Uterus (tissue), 4 donors: ENCODE results near the gene PIN4. TPM values are rescaled to one million over a fixed set of nuclear protein-coding genes. Genes with fewer than 3 reads are reported as not detected.

Experiments
- DNase-seq, 2 donors: peaks; one replicate each; pipeline ENCODE4 v3.0.0-alpha.2; 2019 to 2020
- H3K27ac ChIP-seq, 2 donors: fragments of 200-600 bp; sonication (generic); 1 replicate in 1 of 2; 2 replicates in 1 of 2; pipeline ENCODE4 v1.5.1; 2016 to 2018
- H3K27me3 ChIP-seq, 2 donors: fragments of 200-600 bp; sonication (generic); one replicate each; pipeline ENCODE4 v1.5.1; 2018 to 2019; ENCODE audit warnings: control low read depth in 1 of 2
- H3K36me3 ChIP-seq, 2 donors: fragments of 200-600 bp; sonication (generic); one replicate each; pipeline ENCODE4 v1.5.1; 2019; ENCODE audit warnings: control low read depth in 1 of 2
- H3K4me1 ChIP-seq, 2 donors: fragments of 200-600 bp; sonication (generic); one replicate each; pipeline ENCODE4 v1.5.1; 2018 to 2019; ENCODE audit warnings: control low read depth in 1 of 2
- H3K4me3 ChIP-seq, 2 donors: fragments of 200-600 bp; sonication (generic); 1 replicate in 1 of 2; 2 replicates in 1 of 2; pipeline ENCODE4 v1.5.1; 2018 to 2019; ENCODE audit warnings: mild to moderate bottlenecking in 1 of 2
- H3K9me3 ChIP-seq, 2 donors: fragments of 200-600 bp; sonication (generic); one replicate each; pipeline ENCODE4 v1.5.1; 2019; ENCODE audit warnings: control low read depth in 1 of 2
- POLR2A ChIP-seq, 2 donors: fragments of 450-650 bp; IDR thresholded peaks; one replicate each; pipeline ENCODE4 v1.6.1; 2016; ENCODE audit warnings: antibody characterized with exemption in 2 of 2, mild to moderate bottlenecking in 1 of 2, moderate library complexity in 1 of 2
- intact Hi-C: fragments of 100-400 bp; cut with DNase I; formaldehyde crosslinking; loops from one replicate; pipeline ENCODE4 v1.15.1; 2023; ENCODE audit warnings: low total_unique reads
- total RNA-seq, 4 donors: library from RNA; depleted of rRNA in 3 of 4; stranded (reverse); fragments of >200 nt in 3 of 4; gene quantifications; one replicate each; pipeline versions ENCODE4 v1.1.0 to v1.2.4, GENCODE V29; 2014 to 2023
- TF ChIP-seq, protein P1 (sequence below), 4 experiments: fragments of 200-600 bp in 2 of 4; fragments of 450-650 bp in 2 of 4; sonication (generic) in 2 of 4; IDR thresholded peaks; one replicate each; pipeline ENCODE4 v1.5.1; 2016 to 2019; ENCODE audit warnings: antibody characterized with exemption in 4 of 4, mild to moderate bottlenecking in 2 of 4, moderate library complexity in 1 of 4
- donor health status: DM: yes; HTN: yes; CAD: no.

The PIN4 gene
- total RNA-seq, 4 donors from 2014 or later, result 1.3 to 15.0 (median 8.2) TPM; not detected in 1

DNA sequence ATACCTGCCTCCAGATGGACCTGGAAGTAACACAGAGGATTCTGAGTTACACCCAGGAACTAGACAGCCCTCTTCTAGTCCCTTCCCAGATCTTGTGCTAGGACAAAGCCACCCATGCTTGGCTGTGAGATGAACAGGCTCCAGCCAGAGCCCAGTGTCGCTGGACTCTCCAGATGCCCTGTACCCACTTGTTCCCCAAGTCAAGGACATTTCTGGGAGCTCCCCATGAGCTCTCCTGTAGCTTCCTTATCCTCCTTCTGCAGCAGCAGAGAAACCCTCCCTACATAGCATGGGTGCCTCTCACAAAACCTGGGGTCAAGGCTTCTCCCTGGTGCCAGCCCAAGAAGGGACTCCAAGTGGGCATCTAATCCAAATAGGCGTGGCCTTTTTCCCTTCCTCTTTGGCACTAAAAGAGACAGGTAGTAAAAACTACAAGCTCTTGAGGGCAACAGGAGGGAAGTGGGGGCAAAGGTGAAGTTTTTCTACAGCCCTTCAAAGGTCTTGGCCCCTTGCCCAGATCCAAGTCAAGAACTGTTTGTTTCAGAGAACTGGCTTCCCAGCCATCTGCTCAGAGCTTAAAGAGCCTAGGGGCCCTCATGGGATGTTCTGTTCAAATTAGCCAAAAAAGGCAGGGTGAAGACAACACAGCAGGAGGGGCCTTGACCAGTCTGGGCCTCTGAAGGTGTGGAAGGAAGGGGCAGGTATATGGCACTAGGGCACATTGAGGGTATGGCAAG is 65.8 kb downstream of the PIN4 start:
- peak in 1 of 2 donors; percentile 59 for DNase-seq
- H3K36me3 ChIP-seq, result no peaks in the 10 kb centered on the region
- intact Hi-C loops, result no loop called here
- H3K27me3 ChIP-seq, result no peaks in the 10 kb centered on the region
- no peak overlapping the region for H3K4me3 ChIP-seq
- H3K27ac ChIP-seq, result no peak overlapping the region
- no peaks in the 10 kb centered on the region for H3K4me1 ChIP-seq
- no peak for TF ChIP-seq POLR2A (IDR thresholded peaks at IDR 0.05)
- TF ChIP-seq, protein P1, sequence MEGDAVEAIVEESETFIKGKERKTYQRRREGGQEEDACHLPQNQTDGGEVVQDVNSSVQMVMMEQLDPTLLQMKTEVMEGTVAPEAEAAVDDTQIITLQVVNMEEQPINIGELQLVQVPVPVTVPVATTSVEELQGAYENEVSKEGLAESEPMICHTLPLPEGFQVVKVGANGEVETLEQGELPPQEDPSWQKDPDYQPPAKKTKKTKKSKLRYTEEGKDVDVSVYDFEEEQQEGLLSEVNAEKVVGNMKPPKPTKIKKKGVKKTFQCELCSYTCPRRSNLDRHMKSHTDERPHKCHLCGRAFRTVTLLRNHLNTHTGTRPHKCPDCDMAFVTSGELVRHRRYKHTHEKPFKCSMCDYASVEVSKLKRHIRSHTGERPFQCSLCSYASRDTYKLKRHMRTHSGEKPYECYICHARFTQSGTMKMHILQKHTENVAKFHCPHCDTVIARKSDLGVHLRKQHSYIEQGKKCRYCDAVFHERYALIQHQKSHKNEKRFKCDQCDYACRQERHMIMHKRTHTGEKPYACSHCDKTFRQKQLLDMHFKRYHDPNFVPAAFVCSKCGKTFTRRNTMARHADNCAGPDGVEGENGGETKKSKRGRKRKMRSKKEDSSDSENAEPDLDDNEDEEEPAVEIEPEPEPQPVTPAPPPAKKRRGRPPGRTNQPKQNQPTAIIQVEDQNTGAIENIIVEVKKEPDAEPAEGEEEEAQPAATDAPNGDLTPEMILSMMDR (IDR thresholded peaks at IDR 0.05), result no peak
- no peaks in the 10 kb centered on the region for H3K9me3 ChIP-seq

Other genes starting within 250 kb of the PIN4 start
- gene RTL5, start 49.8 kb upstream of the PIN4 start, total RNA-seq, result 10 to 100 TPM in 1 of 4 donors, 1 to 10 TPM in 3; 2.3 to 23.3 (median 6.1) TPM
- 1 to 10 TPM in 1 of 4 donors, under 1 TPM in 3; 0.26 to 3.5 (median 0.41) TPM for gene ERCC6L, start 57.3 kb downstream of the PIN4 start, total RNA-seq
- gene RPS4X, start 95.5 kb downstream of the PIN4 start, total RNA-seq, result 1,000 to 10,000 TPM; 1,378 to 1,765 (median 1,533) TPM
- 10 to 100 TPM in 1 of 4 donors, not detected in 3; 14.5 TPM for gene CITED1, start 124.2 kb downstream of the PIN4 start, total RNA-seq